ENCODE data around the gene WNT2B.

DNA sequence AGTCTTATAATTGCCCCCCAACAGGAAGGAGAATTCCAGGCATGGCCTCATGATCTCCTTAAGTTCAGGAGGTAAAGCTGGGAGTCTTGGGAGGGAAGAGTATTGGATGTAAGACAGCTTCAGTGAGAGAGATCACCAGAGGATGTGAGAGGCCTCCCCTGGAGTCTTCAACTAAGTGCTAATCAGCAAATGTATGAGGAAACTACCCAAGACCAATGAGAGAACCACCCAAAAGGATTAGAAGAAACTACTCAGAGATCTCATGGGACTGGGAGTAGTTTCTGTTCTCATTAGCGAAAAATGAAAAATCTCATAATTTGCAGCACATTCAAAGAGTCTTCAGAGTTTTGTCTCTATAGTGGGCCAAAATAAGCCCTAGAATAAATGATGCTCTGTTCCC, 36.6 kb upstream of the WNT2B start:
- TF ChIP-seq, protein P1, sequence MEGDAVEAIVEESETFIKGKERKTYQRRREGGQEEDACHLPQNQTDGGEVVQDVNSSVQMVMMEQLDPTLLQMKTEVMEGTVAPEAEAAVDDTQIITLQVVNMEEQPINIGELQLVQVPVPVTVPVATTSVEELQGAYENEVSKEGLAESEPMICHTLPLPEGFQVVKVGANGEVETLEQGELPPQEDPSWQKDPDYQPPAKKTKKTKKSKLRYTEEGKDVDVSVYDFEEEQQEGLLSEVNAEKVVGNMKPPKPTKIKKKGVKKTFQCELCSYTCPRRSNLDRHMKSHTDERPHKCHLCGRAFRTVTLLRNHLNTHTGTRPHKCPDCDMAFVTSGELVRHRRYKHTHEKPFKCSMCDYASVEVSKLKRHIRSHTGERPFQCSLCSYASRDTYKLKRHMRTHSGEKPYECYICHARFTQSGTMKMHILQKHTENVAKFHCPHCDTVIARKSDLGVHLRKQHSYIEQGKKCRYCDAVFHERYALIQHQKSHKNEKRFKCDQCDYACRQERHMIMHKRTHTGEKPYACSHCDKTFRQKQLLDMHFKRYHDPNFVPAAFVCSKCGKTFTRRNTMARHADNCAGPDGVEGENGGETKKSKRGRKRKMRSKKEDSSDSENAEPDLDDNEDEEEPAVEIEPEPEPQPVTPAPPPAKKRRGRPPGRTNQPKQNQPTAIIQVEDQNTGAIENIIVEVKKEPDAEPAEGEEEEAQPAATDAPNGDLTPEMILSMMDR (IDR thresholded peaks at IDR 0.05), result no peak
- TF ChIP-seq EP300 (IDR thresholded peaks at IDR 0.05) (no peak), POLR2A (IDR thresholded peaks at IDR 0.05; ENCODE audit: low read depth) (no peak)

Measured in esophagus muscularis mucosa (tissue), 4 donors.